ENCODE results near the gene TFB1M.
"Not testable (repeated sequence)": the region's sequence is repeated elsewhere in the genome, so short reads cannot be mapped to it uniquely, and the experiment has no call there.

Gene TFB1M

DNA sequence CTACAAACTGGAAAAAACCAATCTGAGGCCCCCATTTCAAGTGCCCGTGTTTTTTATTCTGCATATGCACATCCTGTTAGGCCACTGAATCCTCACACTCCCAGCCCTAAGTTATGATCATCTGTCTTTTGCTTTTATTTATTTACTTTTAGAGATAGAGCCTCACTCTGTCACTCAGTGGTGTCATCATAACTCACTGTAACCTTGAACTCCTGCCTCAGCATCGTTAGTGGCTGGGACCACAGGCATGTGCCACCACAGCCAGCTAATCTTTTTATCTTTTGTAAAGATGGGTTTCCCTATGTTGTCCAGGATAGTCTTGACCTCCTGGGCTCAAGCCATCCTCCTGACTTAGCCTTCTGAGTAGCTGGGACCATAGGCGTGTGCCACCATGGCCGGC, 80.1 kb downstream of the TFB1M start:
- DNase-seq = no peak

DNA sequence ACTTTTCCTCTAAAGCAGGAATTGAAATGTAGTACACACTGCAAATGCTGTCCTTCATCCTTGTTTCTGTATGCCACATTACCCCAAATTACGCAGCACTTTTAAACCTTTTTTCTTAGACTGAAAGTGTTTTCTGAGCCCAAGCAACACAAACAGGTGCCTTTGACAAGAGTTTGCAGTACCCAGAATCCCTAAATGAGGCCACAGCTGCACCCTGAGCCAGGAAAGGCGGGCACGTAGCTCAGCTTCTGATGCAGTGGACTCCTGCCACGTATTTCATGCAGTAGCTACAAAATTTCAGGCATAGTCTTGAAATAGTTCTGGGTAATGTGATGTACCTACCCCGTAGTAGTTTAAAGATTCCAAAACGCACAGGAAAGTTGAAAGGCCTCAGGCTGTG, 81.4 kb downstream of the TFB1M start:
- DNase-seq = no peak

DNA sequence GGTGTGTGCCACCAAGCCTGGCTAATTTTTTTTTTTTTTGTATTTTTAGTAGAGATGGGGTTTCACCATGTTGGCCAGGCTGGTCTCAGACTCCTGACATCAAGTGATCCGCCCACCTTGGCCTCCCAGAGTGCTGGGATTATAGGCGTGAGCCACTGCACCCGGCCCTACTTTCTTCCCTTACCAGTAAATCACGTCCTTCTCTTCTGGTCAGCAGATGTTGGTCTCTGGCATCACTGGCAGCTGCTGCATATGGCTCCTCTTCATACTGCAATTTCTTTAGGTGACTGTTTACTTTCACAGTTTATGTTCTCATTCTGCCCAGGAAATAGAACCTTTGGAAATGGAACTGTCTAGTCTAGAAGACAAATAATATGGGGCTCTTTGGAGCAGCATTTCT, 83.3 kb downstream of the TFB1M start:
- not testable (repeated sequence) for DNase-seq

DNA sequence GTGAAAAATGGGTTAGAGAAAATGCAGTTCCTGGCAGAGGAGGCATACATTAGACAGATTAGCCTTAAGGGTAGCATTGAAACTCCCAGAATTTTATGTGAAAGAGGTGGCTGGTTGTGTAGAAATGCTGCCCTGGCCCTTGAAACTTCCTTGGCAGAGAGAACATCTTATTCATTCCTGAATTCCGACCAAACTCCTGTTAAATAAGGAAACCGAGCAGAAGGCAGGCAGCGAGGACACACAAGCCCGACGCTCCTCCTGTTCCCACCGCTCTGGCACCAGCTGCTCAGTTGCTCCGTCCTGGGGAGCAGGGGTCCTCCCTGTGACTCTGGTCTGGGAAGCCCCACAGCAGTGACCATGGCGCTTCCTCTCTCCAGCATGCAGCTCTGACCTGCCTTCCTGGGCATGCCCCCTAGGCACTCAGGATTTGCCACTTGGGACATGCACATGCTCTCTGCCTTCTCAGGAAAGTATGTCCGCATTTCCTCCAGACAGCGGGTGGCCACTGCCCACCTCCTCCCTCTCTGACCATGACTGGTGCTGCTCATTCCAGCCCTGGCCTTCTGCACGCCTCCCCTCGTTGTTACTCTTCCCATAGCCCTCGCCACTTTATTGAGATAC, 85.6 kb downstream of the TFB1M start:
- no peak for DNase-seq

DNA sequence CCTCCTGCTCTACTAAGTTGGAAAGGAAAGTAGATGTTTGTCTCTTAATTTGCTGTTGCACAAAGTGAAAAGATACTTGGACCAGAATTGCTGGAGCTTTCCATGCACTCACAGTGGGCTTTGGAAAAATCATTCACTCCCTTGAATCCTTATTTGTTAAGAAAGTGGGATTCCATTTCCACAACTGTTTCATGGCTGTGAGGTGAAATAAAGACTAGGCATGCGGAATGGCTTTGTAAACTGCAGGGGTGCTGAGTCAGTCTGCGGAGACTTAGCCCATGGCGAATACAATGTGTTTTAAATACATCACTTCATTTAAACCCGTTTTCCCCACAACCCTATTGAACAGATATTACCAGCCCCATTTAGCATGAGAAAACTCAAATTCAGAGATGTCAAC, 87.2 kb downstream of the TFB1M start:
- no peak for DNase-seq

DNA sequence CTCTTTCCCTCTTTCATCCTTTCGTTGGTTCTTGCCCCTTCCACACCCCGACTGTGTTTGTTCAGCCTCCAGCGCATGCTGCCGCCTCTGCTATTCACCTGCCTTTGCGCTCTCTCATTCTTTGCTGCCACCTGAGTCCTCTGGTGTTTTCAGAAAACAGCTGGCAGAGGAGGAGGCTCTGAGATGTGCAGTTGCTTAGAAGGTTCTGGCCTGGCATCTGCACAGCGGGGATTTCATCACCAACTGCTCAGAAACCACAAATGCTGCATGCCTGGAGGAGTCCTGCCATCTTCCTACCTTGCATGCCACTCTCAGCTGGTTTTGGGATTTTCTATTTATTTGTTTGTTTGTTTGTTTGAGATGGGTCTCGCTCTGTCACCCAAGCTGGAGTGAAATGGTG, 89.7 kb downstream of the TFB1M start:
- no peak for DNase-seq

DNA sequence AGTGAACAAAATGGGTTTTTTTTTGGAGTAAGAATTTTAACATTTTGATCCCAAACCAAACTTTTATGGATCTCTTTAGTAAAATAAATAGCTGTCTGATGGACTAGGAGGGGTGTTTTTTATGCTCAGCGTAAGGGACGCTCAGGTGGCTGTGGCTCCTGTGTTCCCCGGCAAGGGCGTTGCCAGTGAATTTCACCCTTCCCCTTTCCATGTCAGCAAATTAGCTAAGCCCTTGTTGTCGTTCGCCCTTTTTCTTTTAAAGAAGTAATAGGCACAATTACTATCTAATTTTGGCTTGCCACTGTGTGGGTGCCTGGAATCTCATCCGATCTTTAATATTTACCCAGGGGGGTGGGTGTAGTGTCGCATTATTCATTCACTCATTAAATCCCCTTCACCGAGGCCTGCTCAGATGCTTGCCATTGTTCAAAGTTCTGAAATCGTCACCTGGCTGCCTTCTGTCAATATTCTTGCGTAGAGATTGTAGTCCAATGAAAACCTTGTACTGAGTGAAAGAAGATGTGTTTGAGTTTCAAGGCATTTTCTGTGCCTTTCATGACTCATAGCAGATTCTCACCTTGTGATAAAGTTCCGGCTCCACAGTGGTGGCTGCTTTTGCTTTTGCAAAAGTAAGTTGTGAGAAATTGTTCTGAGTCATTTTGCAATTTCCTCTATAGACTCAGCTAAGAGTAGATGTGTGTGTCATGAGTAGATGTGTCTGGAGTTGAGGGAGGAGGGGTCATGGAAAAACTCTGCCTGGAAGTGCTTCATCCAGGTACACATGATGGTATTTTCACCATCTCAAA, 90.4 kb downstream of the TFB1M start:
- no peak for DNase-seq

DNA sequence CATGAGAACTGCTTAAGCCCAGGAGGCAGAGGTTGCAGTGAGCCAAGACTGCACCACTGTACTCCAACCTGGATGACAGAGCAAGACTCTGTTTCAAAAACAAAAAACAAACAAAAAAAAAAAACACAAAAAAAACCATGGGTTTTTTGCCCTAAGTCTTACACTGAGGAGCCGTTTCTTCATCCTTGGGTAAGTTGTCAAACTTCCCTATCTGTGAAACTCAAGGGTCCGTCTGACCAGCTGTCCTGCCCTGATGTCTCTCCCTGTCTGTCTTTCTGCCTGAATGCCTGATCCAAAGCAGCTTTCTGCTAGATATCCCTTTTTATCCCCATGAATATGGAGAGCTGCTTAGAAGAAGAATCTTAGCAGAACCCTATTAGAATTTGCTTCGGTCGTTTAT, 91.8 kb downstream of the TFB1M start:
- DNase-seq = no peak

DNA sequence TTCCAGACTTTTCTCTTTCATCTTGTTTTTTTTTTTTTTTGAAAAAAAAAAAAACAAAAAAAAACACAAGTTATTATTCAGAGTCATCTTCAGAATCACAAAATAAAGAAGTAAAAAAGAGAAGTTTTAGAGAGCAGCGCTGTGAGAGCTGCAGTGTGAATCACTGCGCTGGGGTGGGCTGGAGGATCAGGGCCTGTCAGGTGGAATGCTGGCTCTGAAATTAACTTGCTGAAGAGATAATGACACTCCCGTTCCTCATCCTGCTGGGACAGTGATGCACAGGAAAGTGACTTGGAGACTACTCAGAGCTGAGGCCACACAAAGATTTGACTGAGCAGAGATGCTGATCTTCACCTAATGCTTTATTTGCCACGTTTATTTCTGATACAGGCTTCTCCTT, 93.2 kb downstream of the TFB1M start:
- DNase-seq = no peak

DNA sequence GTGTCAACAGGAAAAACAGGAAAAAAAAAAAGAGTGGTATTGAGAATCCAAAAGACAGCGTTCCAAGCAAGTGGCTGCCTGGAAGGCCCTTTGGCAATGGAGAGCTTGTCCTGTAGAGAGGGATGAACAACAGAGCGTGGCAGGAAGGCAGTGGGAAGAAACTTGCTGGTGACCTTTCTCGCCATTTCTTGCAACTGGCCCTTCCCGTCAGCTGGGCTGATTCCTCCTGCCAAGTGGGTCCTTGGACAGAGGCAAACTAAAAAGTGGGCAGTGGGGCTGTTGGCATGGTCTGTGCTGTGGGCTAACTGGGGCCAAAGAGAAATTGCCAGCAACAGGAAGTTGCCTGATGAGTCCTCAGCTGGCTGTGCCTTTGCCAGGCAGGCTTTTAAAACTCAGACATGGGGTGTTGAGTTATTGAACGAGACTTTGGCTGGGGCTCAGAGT, 94.4 kb downstream of the TFB1M start:
- DNase-seq = no peak

DNA sequence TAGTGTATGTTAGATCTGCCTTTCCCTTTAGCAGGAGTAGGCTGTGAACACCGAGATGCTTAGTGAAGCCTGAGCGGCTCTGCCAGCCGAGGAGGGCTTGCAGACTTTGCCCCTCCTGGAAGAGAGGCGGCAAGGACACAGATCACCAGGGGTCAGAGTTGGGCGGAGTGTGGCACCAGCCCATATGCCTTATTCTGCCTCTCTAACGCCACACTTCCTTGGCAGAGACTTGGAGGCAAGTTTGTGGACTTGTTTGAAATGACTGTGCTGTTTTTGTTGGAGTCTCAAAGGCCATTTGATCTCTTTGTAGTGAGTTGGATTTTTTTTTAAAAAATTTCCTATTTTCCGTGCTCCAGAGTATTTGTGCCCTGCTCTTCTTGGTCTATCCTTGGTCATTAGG, 95.0 kb downstream of the TFB1M start:
- no peak for DNase-seq

DNA sequence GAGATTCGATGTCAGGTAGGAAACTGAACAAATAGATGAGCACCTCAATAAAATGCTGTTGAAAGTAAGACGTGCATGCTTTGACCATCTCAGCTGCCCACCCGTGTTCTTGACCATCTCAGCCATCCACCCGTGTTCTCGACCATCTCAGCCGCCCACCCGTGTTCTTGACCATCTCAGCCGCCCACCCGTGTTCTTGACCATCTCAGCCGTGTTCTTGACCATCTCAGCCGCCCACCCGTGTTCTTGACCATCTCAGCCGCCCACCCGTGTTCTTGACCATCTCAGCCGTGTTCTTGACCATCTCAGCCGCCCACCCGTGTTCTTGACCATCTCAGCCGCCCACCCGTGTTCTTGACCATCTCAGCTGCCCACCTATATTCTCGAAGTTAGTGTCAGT, 95.6 kb downstream of the TFB1M start:
- DNase-seq = not testable (repeated sequence)

DNA sequence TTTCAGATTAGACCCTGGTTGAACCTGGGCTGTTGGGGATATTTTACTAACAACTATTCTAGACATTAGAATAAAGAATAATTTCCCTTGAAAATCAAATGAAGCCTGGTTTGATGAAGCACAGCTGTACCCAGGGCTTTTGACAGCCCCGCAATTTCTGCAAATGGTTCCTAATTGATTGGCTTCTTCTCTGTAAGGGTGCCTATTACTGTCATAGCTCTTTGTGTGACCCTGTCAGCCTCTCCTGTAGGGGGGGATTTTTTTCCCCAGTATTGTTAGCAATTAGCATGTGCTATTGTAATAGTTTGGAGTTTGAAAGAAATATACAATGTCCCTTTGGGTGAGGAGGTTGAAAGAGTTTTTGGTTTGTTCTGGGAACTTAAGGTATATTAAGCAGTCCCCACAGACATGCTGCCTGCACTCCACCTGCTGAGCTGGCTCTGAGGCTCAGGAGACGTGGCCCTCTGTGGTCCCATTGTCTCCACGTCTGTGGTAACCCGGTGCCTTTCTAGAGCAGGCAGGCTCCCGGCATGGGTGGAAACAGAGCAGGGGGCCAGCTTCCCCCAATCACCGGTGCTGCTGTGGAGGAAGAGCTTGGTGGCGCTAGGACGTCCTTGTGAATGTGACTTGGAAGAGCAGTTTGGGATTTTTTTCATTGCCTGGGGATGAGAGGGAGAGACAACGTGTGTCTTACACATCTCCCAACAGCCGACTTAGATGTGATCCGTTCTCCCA, 97.8 kb downstream of the TFB1M start:
- no peak for DNase-seq

DNA sequence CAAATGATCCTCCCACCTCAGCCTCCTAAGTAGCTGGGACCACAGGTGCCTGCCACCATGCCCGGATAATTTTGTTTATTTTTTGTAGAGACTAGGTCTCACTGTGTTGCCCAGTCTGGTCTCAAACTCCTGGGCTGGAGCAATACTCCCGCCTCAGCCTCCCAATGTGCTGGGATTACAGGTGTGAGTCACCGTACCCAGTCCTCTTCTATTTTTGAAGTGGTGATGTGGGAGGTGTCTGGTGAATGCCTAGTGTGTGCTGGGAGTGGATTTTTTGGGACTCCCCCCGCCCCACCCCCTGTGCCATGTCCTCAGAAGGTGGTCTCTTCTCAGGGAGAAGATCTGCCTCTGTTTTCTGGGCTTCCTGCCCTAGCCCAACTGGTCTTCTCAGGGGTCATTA, 98.4 kb downstream of the TFB1M start:
- DNase-seq = no peak

DNA sequence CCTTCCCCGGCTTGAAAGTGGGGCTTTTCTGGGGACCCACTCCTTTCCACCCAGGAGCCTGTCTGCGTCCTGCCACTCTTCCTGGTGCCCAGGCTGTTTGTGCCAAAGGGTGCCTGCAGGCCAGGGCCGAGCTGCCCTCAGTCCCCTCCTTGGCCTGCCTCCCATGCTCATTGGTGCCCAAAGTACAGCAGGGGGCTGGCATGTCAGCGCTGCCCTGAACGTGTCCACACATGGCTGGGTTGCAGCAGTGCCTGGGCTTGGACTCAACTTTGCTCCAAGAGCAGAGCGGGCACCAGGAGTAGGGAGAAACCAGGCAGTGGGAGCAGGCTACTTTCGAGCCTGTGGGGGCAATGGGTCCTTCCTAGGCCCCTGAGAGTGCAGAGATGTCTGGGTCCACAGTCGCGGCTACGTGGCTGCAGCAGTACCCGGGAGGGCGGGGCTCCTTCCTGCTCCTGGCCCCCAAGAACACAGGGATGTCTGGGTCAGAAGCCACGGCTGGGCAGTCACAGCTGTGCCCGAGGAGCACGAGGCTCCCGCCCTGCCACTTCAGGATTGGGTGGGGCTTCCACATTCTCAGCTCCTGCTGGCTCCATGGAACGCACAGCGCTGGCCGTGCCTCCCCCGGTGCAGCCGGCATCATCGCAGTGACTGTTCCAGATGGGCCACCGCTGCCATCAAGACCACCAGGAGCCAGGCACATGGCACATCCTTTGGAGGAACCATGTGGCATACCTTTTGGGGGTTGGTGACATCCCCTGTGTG, 100.5 kb downstream of the TFB1M start:
- DNase-seq = no peak

DNA sequence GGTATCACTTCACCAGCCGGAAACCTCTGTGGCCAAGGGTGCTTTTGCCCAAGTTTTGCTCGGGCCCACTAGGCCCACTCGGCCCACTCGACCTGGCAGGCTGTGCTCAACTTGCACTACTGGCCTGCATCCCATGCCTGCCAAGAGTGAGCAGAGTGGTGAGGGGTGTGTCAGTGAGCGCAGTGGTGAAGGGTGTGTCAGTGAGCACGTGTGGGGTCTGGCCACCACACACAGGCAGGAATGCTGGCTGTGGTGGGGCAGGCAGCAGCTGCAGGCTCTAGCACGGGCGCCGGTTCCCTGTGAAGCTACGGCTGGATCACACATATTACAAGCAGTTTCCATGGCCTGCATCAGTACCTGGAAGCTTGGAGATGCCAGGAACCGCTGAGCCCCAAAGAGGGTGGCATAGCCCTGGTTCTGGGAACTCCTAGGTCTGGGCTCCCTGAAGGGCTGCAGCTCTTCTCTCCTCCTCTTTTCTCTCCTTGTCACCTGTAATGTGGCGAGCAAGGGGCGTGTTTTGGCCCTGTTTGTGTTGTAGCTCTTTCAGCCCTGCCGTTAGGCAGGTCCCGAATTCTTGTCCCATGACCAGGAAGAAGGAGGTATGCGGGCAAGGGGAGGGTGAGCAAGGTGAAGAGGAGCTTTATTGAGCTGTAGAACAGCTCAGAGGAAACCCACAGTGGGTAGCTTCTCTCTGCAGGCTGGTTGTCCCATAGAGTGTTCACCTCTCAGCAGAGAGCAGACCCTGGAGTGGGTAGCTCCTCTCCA, 101.5 kb downstream of the TFB1M start:
- DNase-seq = no peak

DNA sequence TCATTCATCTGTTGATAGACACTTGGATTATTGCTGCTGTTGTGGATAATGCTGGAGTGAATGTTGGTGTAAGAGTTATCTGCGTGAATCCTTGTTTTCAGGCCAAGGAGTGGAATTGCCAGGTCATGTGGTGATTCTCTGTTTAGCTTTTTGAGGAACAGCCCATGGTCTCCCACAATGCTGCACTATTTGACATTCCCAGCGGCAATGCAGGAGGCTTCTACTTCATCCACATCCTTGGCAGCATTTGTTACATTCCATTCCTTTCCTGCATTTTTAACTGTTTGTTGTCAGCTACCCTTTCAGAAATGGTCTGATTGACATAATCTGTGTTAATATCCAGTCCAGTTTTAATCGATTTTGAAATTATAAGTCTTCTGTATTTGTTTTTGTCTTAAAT, 102.2 kb downstream of the TFB1M start:
- no peak for DNase-seq

DNA sequence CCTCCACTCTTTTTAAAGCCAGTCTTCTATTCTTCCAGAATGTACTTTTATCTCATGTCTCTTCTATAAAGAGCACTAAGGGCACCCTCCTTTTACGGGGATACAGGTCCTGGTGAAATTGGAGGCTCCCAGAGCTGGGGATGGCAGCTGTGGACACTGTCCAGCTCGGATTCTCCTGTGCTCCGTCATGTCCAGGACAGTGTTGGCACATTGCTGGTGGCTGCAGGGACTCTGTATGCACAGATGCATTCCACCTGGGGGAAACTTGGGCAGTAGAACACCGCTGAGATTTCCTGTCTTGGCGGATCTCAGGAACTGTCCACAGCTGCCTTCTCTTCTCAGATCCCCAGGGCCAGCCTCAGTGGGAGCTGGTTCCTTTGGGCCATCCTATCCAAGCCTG, 107.1 kb downstream of the TFB1M start:
- DNase-seq = no peak

Measured in activated T-cell treated with anti-CD3 and anti-CD28 coated beads, Interleukin-2, amount 50 U/mL, for 1 hour (primary cell).